ENCODE results near the gene CALD1.
A peak's percentile ranks its signal among the peaks of the same experiment; 100 is the strongest.

CALD1 gene

DNA sequence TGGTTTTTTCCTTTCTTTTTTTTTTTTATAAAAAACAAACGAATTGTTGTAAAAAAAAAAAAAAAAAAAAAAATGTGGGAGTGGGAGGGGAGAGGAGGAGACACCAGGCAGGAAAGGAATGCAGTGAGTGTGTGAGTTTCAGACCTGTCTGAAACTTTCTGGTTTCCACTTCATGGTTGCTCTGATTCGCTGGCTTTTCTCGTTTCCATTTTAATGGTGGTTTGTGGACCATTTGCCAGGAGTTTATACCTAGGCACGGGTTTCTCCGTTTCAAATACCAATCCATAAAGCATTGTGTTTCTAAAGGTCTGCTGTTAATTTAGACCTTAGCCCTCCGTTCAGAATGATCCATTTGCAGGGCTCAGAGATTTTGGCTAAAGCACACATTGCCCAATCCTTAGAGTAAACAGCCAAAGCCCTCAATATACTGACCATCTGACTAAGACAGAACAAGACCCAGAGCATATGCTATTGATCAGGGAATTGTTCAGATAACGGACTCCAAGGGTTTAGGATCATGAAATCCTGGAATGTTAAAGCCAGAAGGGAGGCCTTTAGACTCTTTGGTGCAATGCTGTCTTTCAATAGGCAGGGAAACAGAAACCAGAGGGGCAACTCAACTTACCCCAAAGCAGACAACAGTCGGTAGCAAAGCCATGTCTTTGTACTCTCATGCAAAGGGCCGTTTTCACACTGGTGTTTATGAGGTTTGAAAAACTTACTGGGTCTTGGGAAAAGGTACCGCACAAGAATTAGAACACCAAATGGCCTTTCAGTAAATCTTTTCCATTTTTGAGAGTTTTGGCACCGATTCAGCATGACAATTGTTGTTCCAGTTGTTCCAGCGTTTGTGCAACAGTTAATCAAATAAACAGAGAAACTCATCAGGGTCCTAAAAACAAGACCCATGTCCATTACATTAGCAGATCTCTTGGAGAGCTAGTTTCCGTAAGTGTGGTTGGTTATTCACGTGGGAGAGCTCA lies 112.6 kb downstream of the CALD1 start:
- Histone ChIP-seq H4K8ac (ENCODE audit: low read length) (peak overlapping the region; percentile 36), H2AFZ (ENCODE audit: low read depth, low read length) (no peak overlapping the region), H3K27me3 (ENCODE audit: control insufficient read depth in 1 of 2, insufficient read depth in 1 of 2, low read length in 2 of 2) (no peaks in the 10 kb centered on the region), H3K27ac (ENCODE audit: low read length, poor library complexity, severe bottlenecking) (peak overlapping the region; percentile 90), H3K79me1 (replicated peaks; ENCODE audit: low read length, poor library complexity, severe bottlenecking) (peaks cover 22% of the 10 kb centered on the region), H2BK120ac (ENCODE audit: low read depth, low read length) (no peak overlapping the region), H3K23ac (ENCODE audit: low read length in 2 of 2) (no peak overlapping the region), H3K36me3 (ENCODE audit: control insufficient read depth in 1 of 2, insufficient read depth in 2 of 2, low read depth in 1 of 2, low read length in 2 of 2) (peaks cover 10 to 38% of the 10 kb centered on the region in 2 experiments), H3K9ac (ENCODE audit: low read length) (peak overlapping the region; percentile 98), H3K4me2 (ENCODE audit: low read length, poor library complexity, severe bottlenecking) (peak overlapping the region; percentile 81), H3K9me3 (ENCODE audit: control insufficient read depth, low read length) (peaks cover 14% of the 10 kb centered on the region), H3K4ac (ENCODE audit: low read depth in 1 of 2, low read length in 2 of 2) (peak overlapping the region in 1 of 2 experiments; percentile 71), H2BK12ac (ENCODE audit: low read length in 2 of 2) (no peak overlapping the region), H3K4me1 (ENCODE audit: control insufficient read depth, insufficient read depth, low read depth, low read length) (peaks cover 14% of the 10 kb centered on the region), H2BK15ac (ENCODE audit: low read depth, poor library complexity, severe bottlenecking) (no peak overlapping the region), H2BK5ac (ENCODE audit: low read depth, low read length, poor library complexity, severe bottlenecking) (peak overlapping the region; percentile 89), H3K14ac (ENCODE audit: low read length in 2 of 2) (no peak overlapping the region), H3K18ac (ENCODE audit: low read depth in 1 of 2, low read length in 2 of 2) (peak overlapping the region; percentile 70 to 87), H2AK5ac (ENCODE audit: low read length, severe bottlenecking) (peak overlapping the region; percentile 36), H3K4me3 (ENCODE audit: insufficient read depth in 1 of 2, low read depth in 1 of 2, low read length in 2 of 2) (peak overlapping the region; percentile 59 to 81), H4K91ac (ENCODE audit: low read length) (no peak overlapping the region)
- 73% methylated on average over 11 of the region's 14 CpGs for WGBS
- peak; percentile 60 for DNase-seq

DNA sequence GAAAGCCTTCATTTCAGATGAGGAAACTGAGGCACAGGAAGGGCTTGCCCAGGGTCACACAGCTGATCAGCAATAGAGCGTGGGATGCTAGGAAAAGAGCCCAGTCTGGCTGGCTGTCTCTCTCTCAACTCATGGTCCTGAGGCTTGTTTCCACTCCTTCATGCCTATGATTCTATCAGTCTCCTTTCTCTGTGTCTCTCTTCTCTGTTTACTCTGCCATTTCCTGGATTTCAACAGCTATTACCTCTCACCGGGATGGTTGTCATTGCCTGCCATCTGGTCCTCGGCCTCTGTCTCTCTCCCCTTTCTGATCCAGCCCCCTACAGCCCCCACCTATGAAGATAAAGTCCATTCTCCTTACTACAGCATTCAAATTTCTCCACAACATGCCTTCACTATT lies 113.5 kb downstream of the CALD1 start:
- Histone ChIP-seq H2AK5ac (ENCODE audit: low read length, severe bottlenecking) (no peak overlapping the region), H2AFZ (ENCODE audit: low read depth, low read length) (no peak overlapping the region), H3K18ac (ENCODE audit: low read depth in 1 of 2, low read length in 2 of 2) (no peak overlapping the region), H4K8ac (ENCODE audit: low read length) (peak overlapping the region; percentile 62), H3K14ac (ENCODE audit: low read length in 2 of 2) (no peak overlapping the region), H2BK15ac (ENCODE audit: low read depth, poor library complexity, severe bottlenecking) (no peak overlapping the region), H3K9me3 (ENCODE audit: control insufficient read depth, low read length) (peaks cover 15% of the 10 kb centered on the region), H3K79me1 (replicated peaks; ENCODE audit: low read length, poor library complexity, severe bottlenecking) (peaks cover 21% of the 10 kb centered on the region), H3K27me3 (ENCODE audit: control insufficient read depth in 1 of 2, insufficient read depth in 1 of 2, low read length in 2 of 2) (no peaks in the 10 kb centered on the region), H2BK120ac (ENCODE audit: low read depth, low read length) (peak overlapping the region; percentile 54), H3K9ac (ENCODE audit: low read length) (peak overlapping the region; percentile 98), H3K4me1 (ENCODE audit: control insufficient read depth, insufficient read depth, low read depth, low read length) (peaks cover 10% of the 10 kb centered on the region), H3K23ac (ENCODE audit: low read length in 2 of 2) (no peak overlapping the region), H3K36me3 (ENCODE audit: control insufficient read depth in 1 of 2, insufficient read depth in 2 of 2, low read depth in 1 of 2, low read length in 2 of 2) (peaks cover 13 to 46% of the 10 kb centered on the region in 2 experiments), H3K27ac (ENCODE audit: low read length, poor library complexity, severe bottlenecking) (peak overlapping the region; percentile 10), H3K4me3 (ENCODE audit: insufficient read depth in 1 of 2, low read depth in 1 of 2, low read length in 2 of 2) (peak overlapping the region in 1 of 2 experiments; percentile 81), H3K4me2 (ENCODE audit: low read length, poor library complexity, severe bottlenecking) (peak overlapping the region; percentile 17), H2BK5ac (ENCODE audit: low read depth, low read length, poor library complexity, severe bottlenecking) (no peak overlapping the region), H3K4ac (ENCODE audit: low read depth in 1 of 2, low read length in 2 of 2) (no peak overlapping the region), H4K91ac (ENCODE audit: low read length) (no peak overlapping the region), H2BK12ac (ENCODE audit: low read length in 2 of 2) (peak overlapping the region in 1 of 2 experiments; percentile 18)
- DNase-seq, result no peak
- 40% methylated on average over 3 of the region's 3 CpGs for WGBS

DNA sequence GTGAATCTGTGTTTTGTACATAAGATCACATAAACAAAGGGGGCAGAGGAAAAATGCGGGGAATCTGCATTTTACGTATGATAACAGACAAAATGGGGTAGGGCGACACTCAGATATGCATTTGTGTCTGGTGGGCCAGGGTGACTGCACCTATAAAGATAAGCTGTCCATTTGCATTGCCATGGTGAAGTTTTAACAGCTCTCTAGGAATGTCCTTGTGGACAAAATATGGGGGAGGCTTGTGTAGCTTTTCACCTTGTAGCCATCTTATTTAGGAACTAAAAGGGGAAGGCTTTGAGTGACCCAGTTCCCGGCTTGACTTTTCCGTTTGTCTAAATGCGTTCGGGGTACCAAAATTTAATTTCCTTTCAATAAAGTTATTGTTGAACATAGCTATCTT lies 114.5 kb downstream of the CALD1 start:
- Histone ChIP-seq H3K4ac (ENCODE audit: low read depth in 1 of 2, low read length in 2 of 2) (no peak overlapping the region), H2AFZ (ENCODE audit: low read depth, low read length) (no peak overlapping the region), H3K27ac (ENCODE audit: low read length, poor library complexity, severe bottlenecking) (no peak overlapping the region), H3K4me3 (ENCODE audit: insufficient read depth in 1 of 2, low read depth in 1 of 2, low read length in 2 of 2) (peak overlapping the region in 1 of 2 experiments; percentile 81), H3K9me3 (ENCODE audit: control insufficient read depth, low read length) (peaks cover 15% of the 10 kb centered on the region), H3K9ac (ENCODE audit: low read length) (peak overlapping the region; percentile 98), H4K91ac (ENCODE audit: low read length) (no peak overlapping the region), H3K18ac (ENCODE audit: low read depth in 1 of 2, low read length in 2 of 2) (no peak overlapping the region), H2BK12ac (ENCODE audit: low read length in 2 of 2) (no peak overlapping the region), H3K4me1 (ENCODE audit: control insufficient read depth, insufficient read depth, low read depth, low read length) (peaks cover 10% of the 10 kb centered on the region), H2BK120ac (ENCODE audit: low read depth, low read length) (no peak overlapping the region), H2BK15ac (ENCODE audit: low read depth, poor library complexity, severe bottlenecking) (no peak overlapping the region), H2AK5ac (ENCODE audit: low read length, severe bottlenecking) (no peak overlapping the region), H4K8ac (ENCODE audit: low read length) (no peak overlapping the region), H3K23ac (ENCODE audit: low read length in 2 of 2) (no peak overlapping the region), H3K4me2 (ENCODE audit: low read length, poor library complexity, severe bottlenecking) (no peak overlapping the region), H3K14ac (ENCODE audit: low read length in 2 of 2) (no peak overlapping the region), H3K36me3 (ENCODE audit: control insufficient read depth in 1 of 2, insufficient read depth in 2 of 2, low read depth in 1 of 2, low read length in 2 of 2) (peaks cover 14 to 49% of the 10 kb centered on the region in 2 experiments), H3K27me3 (ENCODE audit: control insufficient read depth in 1 of 2, insufficient read depth in 1 of 2, low read length in 2 of 2) (no peaks in the 10 kb centered on the region), H2BK5ac (ENCODE audit: low read depth, low read length, poor library complexity, severe bottlenecking) (no peak overlapping the region), H3K79me1 (replicated peaks; ENCODE audit: low read length, poor library complexity, severe bottlenecking) (peaks cover 17% of the 10 kb centered on the region)
- DNase-seq, result no peak
- WGBS, result 97% methylated on average over 6 of the region's 7 CpGs

DNA sequence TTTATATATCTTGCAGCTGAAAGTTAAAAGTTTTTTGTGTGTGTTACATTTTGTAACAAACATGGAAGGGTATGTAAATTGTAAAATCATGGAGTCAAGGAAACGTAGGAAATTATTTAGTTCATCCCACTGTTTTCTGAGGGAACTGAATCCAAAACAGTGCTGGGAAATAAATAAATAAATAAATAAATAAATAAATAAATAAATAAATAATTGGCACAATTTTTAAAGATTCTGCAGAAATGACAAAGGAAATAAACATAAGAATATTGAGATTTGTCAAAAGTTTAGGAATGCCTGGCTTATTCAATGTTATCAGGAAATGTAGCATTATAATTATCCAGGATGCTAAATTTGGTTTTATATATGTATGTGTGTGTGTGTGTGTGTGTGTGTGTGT lies 115.5 kb downstream of the CALD1 start:
- no peak overlapping the region for H3K4me2 ChIP-seq (ENCODE audit: low read length, poor library complexity, severe bottlenecking)
- no peak overlapping the region for H3K27ac ChIP-seq (ENCODE audit: low read length, poor library complexity, severe bottlenecking)
- H3K14ac ChIP-seq (ENCODE audit: low read length in 2 of 2), result no peak overlapping the region
- DNase-seq, result no peak
- H3K79me1 ChIP-seq (replicated peaks; ENCODE audit: low read length, poor library complexity, severe bottlenecking), result peaks cover 14% of the 10 kb centered on the region
- H2BK12ac ChIP-seq (ENCODE audit: low read length in 2 of 2), result no peak overlapping the region
- H2BK5ac ChIP-seq (ENCODE audit: low read depth, low read length, poor library complexity, severe bottlenecking), result no peak overlapping the region
- no peak overlapping the region for H2AK5ac ChIP-seq (ENCODE audit: low read length, severe bottlenecking)
- peaks cover 15 to 48% of the 10 kb centered on the region in 2 experiments for H3K36me3 ChIP-seq (ENCODE audit: control insufficient read depth in 1 of 2, insufficient read depth in 2 of 2, low read depth in 1 of 2, low read length in 2 of 2)
- no peak overlapping the region for H3K9ac ChIP-seq (ENCODE audit: low read length)
- no peak overlapping the region for H2AFZ ChIP-seq (ENCODE audit: low read depth, low read length)
- H2BK120ac ChIP-seq (ENCODE audit: low read depth, low read length), result no peak overlapping the region
- H4K91ac ChIP-seq (ENCODE audit: low read length), result no peak overlapping the region
- no peak overlapping the region for H3K23ac ChIP-seq (ENCODE audit: low read length in 2 of 2)
- no peaks in the 10 kb centered on the region for H3K27me3 ChIP-seq (ENCODE audit: control insufficient read depth in 1 of 2, insufficient read depth in 1 of 2, low read length in 2 of 2)
- H2BK15ac ChIP-seq (ENCODE audit: low read depth, poor library complexity, severe bottlenecking), result no peak overlapping the region
- H3K18ac ChIP-seq (ENCODE audit: low read depth in 1 of 2, low read length in 2 of 2), result no peak overlapping the region
- no peak overlapping the region for H3K4ac ChIP-seq (ENCODE audit: low read depth in 1 of 2, low read length in 2 of 2)
- H3K4me1 ChIP-seq (ENCODE audit: control insufficient read depth, insufficient read depth, low read depth, low read length), result peaks cover 14% of the 10 kb centered on the region
- WGBS, result no CpG with 5 or more reads among the region's 1 CpG
- H3K4me3 ChIP-seq (ENCODE audit: insufficient read depth in 1 of 2, low read depth in 1 of 2, low read length in 2 of 2), result no peak overlapping the region
- peaks cover 15% of the 10 kb centered on the region for H3K9me3 ChIP-seq (ENCODE audit: control insufficient read depth, low read length)
- no peak overlapping the region for H4K8ac ChIP-seq (ENCODE audit: low read length)
